Naive thymus-derived CD8-positive, alpha-beta T cell (primary cell): Measurements from ENCODE around the gene ZSCAN2. TPM values are rescaled to one million over a fixed set of nuclear protein-coding genes. Genes with fewer than 3 reads are reported as not detected.
"Not testable (repeated sequence)": the region's sequence is repeated elsewhere in the genome, so short reads cannot be mapped to it uniquely, and the experiment has no call there.

Experiments used
- ATAC-seq, 2 donors: fragments of 150-1000 bp; cut with Tn5 transposase in 1 of 2; sonication (Bioruptor Pico), chemical (Tn5 transposase) in 1 of 2; 1 replicate in 1 of 2; 2 replicates in 1 of 2; pipeline ENCODE4 v1.10.0; 2021; ENCODE audit warnings: mild to moderate bottlenecking in 2 of 2, moderate library complexity in 2 of 2
- POLR2A ChIA-PET: fragments of 350-600 bp; sonication (Branson Sonifier 250); formaldehyde crosslinking; loops from one replicate; lab custom pipeline; 2021; ENCODE audit warnings: antibody characterized with exemption; lab: Charles Lee
- DNase-seq, 10 donors: peaks; one replicate each; pipeline versions ENCODE4 v3.0.0 to v3.0.0-alpha.2; 2020 to 2022
- H3K27ac Mint-ChIP-seq, 10 donors: one replicate each; pipeline ENCODE4 v1.8.0; 2020 to 2022; ENCODE audit warnings: mild to moderate bottlenecking in 10 of 10, mixed read lengths in 10 of 10, moderate library complexity in 4 of 10, inconsistent platforms in 1 of 10
- H3K27me3 Mint-ChIP-seq, 5 donors: one replicate each; pipeline ENCODE4 v1.8.0; 2021 to 2022; ENCODE audit warnings: mixed read lengths in 5 of 5
- H3K36me3 Mint-ChIP-seq, 3 donors: one replicate each; pipeline ENCODE4 v1.8.0; 2020 to 2022; ENCODE audit warnings: mixed read lengths in 3 of 3, mild to moderate bottlenecking in 2 of 3, inconsistent platforms in 1 of 3
- H3K4me1 Mint-ChIP-seq, 4 donors: one replicate each; pipeline ENCODE4 v1.8.0; 2021 to 2022; ENCODE audit warnings: mixed read lengths in 4 of 4
- H3K4me3 Mint-ChIP-seq, 10 donors: one replicate each; pipeline ENCODE4 v1.8.0; 2020 to 2022; ENCODE audit warnings: mild to moderate bottlenecking in 10 of 10, mixed read lengths in 10 of 10, moderate library complexity in 6 of 10, inconsistent platforms in 1 of 10
- H3K9me3 Mint-ChIP-seq, 9 donors: one replicate each; pipeline ENCODE4 v1.8.0; 2020 to 2022; ENCODE audit warnings: mixed read lengths in 9 of 9, mild to moderate bottlenecking in 3 of 9, inconsistent platforms in 1 of 9, moderate library complexity in 1 of 9
- polyA plus RNA-seq, 3 donors: library from polyadenylated mRNA; unstranded; fragments of 300-500 nt; fragmentation: Illumina TruSeq; gene quantifications; one replicate each; pipeline ENCODE4 v1.2.3, GENCODE V29; 2021
- total RNA-seq, 8 experiments: library from RNA in 2 of 8; stranded (reverse) in 2 of 8; gene quantifications; one replicate each; pipeline ENCODE4 v1.2.3 and lab custom pipeline; 2021 to 2026

Gene ZSCAN2
- total and polyA plus RNA-seq, 5 experiments from 2014 or later = 5.1 to 13.6 (median 10.1) TPM

DNA sequence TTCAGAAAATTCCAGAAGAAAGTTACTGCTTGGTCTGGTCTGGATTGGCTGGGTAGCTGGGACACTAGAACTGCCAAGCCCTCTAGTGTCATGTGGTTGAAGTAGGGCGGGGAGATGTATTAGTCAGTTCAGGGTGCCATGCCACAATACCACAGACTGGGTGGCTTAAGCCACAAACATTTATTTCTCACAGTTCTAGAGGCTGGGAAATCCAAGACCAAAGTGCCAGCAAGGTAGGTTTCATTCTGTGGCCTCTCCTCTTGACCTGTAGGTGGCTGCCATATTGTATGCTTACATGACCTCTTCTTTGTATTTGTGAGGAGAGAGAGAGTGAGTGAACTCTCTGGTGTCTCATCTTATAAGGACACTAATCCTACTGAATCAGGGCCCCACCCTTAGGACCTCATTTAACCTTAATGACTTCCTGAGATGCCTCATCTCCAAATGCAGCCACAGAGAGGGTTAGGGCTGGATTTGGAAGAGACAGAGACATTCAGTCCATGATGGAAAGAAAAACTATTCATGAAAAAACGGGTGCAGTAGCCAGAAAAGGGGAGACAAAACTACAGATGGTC, 18.1 kb upstream of the ZSCAN2 start:
- H3K27me3 Mint-ChIP-seq = peaks cover 0 to 10% (median 2%) of the 10 kb centered on the region in 5 donors
- DNase-seq = no peak

DNA sequence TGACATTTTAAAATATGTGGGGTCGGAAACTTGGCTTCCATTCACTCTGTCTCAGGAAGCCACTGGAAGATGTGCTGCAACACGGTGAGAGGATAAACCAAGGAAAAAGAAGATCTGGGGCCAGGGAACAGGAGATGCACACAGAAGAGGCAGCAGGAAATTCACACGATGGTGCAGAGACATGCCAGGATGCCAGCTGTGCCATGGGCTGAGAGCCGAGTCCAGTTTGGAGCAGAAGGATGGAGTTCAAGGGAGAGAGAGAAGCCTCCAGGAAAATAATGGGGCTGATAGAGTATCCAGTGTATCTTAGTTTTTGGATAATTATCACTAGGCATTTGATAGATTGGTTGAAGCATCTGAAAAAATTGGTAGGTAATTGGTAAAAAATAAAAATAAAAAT, 16.9 kb upstream of the ZSCAN2 start:
- DNase-seq, H3K9me3 Mint-ChIP-seq, H3K27me3 Mint-ChIP-seq, POLR2A ChIA-PET, H3K36me3 Mint-ChIP-seq, H3K4me1 Mint-ChIP-seq, ATAC-seq, H3K27ac Mint-ChIP-seq, H3K4me3 Mint-ChIP-seq: not testable (repeated sequence)

More for the DNA sequence above, 18.1 kb upstream of the ZSCAN2 start:
- Mint-ChIP-seq H3K9me3 (no peaks in the 10 kb centered on the region), H3K4me3 (no peak overlapping the region), H3K36me3 (peaks cover 0 to 4% (median 0%) of the 10 kb centered on the region in 3 donors), H3K27ac (peak overlapping the region in 2 of 10 donors; percentile 37 to 68), H3K4me1 (peaks cover 0 to 3% (median 0%) of the 10 kb centered on the region in 4 donors)
- no peak for ATAC-seq
- POLR2A ChIA-PET = no interaction called here

DNA sequence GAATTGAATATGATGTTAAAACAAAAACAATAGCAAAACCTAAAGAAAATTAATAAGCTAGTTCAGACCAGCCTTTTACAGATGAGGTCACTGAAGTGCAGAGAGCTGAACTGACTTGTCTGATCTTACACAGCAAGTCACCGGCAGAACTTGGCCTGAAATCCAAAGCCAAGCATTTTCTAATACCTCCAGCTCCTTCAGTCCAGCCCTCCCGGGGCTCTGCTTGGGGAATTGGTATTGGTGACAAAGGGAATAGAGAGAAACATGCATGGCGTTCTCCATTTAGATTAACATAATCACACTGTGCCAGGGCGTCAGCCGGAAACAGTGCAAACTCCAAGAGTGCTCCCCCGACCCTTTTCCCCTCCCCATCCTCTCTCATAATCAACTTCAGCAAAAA, 14.1 kb upstream of the ZSCAN2 start:
- DNase-seq (no peak), ATAC-seq (no peak)
- peaks cover 0 to 4% (median 0%) of the 10 kb centered on the region in 3 donors for H3K36me3 Mint-ChIP-seq
- H3K9me3 Mint-ChIP-seq = no peaks in the 10 kb centered on the region
- H3K27me3 Mint-ChIP-seq = peaks cover 0 to 10% (median 2%) of the 10 kb centered on the region in 5 donors
- POLR2A ChIA-PET = interaction anchor here (1.6 kb wide), 1 partner anchor 161 kb away, joined by 4 read pairs; the partner anchor contains the start of gene ZNF592
- peaks cover 2 to 8% (median 5%) of the 10 kb centered on the region in 4 donors for H3K4me1 Mint-ChIP-seq
- no peak overlapping the region for H3K27ac Mint-ChIP-seq
- H3K4me3 Mint-ChIP-seq = no peak overlapping the region

DNA sequence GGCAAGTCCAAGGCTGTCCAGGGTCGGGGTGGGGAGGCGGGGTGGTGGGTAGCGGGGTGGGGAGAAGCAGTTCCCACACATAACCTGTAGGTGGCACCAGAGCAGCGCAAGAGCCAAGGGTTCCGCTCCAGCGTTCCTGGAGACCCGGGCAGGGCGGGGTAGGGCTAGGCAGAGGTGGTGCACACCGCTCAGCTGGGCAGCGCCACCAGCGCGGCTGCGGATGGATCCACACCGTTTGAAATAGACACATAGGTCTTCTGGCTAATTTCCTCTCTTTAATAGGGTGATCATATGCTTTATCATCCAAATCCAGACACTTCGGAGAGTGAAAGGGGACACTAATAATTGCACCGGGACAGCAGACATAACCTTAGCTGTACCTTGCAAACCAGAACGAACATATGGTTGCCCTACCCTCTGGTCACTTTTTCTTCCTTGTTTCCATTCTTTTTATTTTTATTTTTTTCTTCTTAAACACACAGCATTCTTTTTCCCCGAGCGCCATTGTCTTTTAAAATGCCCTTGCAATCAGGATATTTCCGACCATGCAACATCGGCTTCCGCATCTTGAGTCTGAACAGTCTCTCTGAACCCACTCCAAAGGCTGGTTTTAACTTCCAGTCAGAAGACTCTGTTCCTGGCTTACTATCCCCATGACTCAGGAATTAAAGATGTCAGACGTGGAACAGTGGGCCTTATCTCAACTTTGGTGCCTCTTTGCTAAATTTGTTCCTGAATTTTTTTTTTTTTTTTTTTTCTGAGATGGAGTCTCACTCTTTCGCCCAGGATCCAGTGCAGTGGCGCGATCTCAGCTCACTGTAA, 12.5 kb upstream of the ZSCAN2 start:
- DNase-seq (peak; percentile 69 to 90 (median 82)), ATAC-seq (peak; percentile 100)
- Mint-ChIP-seq H3K4me3 (peak overlapping the region; percentile 31 to 74 (median 55)), H3K4me1 (peaks cover 2 to 7% (median 5%) of the 10 kb centered on the region in 4 donors), H3K27ac (peak overlapping the region in 1 of 10 donors; percentile 24), H3K27me3 (peaks cover 0 to 7% (median 2%) of the 10 kb centered on the region in 5 donors), H3K9me3 (no peaks in the 10 kb centered on the region), H3K36me3 (no peaks in the 10 kb centered on the region)
- POLR2A ChIA-PET = interaction anchor here (0.7 to 1.9 kb wide), 5 partner anchors 12 to 160 kb away, joined by 3 to 11 read pairs (median 4); partner anchors contain the start of genes ZNF592 and ZSCAN2

DNA sequence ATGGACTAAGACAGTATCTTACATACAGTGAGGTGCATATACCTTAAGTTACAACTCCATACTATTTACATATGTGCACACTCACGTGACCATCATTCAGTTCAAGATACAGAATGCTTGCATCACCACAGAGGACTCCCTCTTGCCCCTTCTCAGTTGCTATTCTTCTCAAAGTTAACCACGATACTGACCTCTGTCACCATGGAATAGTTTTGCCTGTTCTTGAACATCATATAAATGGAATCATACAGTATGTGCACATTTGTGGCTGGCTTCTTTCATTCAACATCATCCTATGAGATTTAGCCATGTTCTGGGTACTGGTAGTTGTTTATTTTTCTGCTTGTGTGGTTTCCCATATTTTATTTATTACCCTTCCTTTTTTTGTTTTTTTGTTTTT, 10.4 kb upstream of the ZSCAN2 start:
- Mint-ChIP-seq H3K36me3 (no peaks in the 10 kb centered on the region), H3K27me3 (peaks cover 0 to 2% (median 0%) of the 10 kb centered on the region in 5 donors), H3K9me3 (no peaks in the 10 kb centered on the region), H3K4me1 (peaks cover 12 to 24% (median 19%) of the 10 kb centered on the region in 4 donors), H3K4me3 (no peak overlapping the region), H3K27ac (no peak overlapping the region)
- DNase-seq = no peak
- no peak for ATAC-seq
- POLR2A ChIA-PET = interaction anchor here (0.5 kb wide), 1 partner anchor 312 kb away, joined by 4 read pairs; no protein-coding TSS in a partner anchor

DNA sequence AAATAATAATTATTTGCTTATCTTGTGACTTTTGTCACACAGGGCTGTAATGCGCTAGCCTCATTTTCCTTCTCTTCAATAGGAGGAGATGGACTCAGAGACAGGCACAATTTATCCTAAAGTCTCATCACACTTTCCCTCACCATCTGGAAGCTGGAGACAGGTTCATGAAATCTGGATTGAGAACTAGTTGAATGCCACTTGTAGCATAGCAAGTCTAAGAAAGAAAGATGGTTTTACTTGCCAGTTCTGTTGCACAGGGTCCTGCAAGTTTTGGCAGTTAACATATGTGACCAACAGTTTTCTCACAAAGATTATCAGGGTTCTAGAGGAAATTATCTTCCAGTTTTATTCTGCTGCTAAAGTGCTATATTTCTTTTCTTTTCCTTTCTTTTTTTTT, 9.0 kb upstream of the ZSCAN2 start:
- ATAC-seq (no peak), DNase-seq (no peak)
- no peak overlapping the region for H3K27ac Mint-ChIP-seq
- POLR2A ChIA-PET = interaction anchor here (0.6 kb wide), 1 partner anchor 51 kb away, joined by 3 read pairs; no protein-coding TSS in a partner anchor
- no peak overlapping the region for H3K4me3 Mint-ChIP-seq
- H3K36me3 Mint-ChIP-seq = no peaks in the 10 kb centered on the region
- no peaks in the 10 kb centered on the region for H3K9me3 Mint-ChIP-seq
- peaks cover 0 to 2% (median 0%) of the 10 kb centered on the region in 5 donors for H3K27me3 Mint-ChIP-seq
- H3K4me1 Mint-ChIP-seq = peaks cover 12 to 27% (median 20%) of the 10 kb centered on the region in 4 donors

DNA sequence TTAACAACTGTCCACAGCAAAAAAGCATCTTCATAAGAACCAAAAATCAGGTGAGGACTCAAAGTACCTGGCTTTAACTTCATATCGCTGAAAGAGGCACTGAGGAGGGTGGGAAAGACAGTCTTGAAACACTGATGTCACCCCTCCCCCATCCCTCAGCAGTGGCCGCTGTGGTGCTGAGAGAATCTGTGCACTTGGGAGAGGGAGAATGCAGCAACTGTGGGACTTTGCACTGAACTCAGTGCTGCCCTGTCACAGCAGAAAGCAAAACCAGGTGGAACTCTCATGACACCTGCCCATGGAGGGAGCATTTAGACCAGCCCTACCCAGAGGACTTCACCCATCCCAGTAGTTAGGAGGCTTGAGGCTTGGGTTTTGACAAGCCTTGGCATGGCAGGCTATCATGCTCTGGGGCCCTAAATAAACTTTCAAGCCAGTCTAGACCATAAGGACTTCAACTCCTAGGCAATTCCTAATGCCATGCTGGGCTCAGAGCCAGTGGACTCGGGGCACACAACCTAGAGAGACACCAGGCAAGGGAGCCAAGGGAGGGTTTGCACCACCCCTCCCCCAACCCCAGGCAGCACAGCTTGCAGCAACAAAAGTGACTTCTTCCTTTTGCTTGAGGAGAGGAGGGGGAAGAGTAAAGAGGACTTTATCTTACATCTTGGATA, 6.1 kb upstream of the ZSCAN2 start:
- peaks cover 20 to 50% (median 44%) of the 10 kb centered on the region in 4 donors for H3K4me1 Mint-ChIP-seq
- no peak overlapping the region for H3K4me3 Mint-ChIP-seq
- no peak for ATAC-seq
- no peaks in the 10 kb centered on the region for H3K27me3 Mint-ChIP-seq
- H3K9me3 Mint-ChIP-seq = no peaks in the 10 kb centered on the region
- H3K27ac Mint-ChIP-seq = peak overlapping the region in 3 of 10 donors; percentile 10 to 67 (median 33)
- no peaks in the 10 kb centered on the region for H3K36me3 Mint-ChIP-seq
- POLR2A ChIA-PET = interaction anchor here (1.6 kb wide), 1 partner anchor 39 kb away, joined by 3 read pairs; no protein-coding TSS in a partner anchor
- no peak for DNase-seq

DNA sequence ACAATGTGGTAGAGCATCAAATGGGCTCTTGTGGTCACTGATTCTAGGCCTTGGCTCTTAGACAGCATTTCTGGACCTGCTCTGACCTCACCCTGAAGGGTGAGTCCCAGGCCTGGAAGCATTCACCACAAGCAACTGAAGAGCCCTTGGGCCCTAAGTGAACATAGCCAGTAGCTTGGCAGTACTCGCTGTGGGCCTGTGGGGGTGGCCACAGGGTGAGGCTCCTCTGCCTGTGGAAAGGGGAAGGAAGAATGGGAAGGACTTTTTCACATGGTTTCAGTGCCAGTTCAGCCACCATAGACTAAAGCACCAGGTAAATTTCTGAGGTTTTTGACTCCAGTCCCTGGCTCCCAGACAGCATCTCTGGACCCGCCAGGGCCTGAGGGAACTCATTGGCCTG, 5.1 kb upstream of the ZSCAN2 start:
- POLR2A ChIA-PET = no interaction called here
- Mint-ChIP-seq H3K27ac (peak overlapping the region in 1 of 10 donors; percentile 50), H3K4me1 (peaks cover 22 to 59% (median 50%) of the 10 kb centered on the region in 4 donors), H3K9me3 (no peaks in the 10 kb centered on the region), H3K36me3 (no peaks in the 10 kb centered on the region), H3K4me3 (no peak overlapping the region), H3K27me3 (no peaks in the 10 kb centered on the region)
- no peak for DNase-seq
- ATAC-seq = no peak

DNA sequence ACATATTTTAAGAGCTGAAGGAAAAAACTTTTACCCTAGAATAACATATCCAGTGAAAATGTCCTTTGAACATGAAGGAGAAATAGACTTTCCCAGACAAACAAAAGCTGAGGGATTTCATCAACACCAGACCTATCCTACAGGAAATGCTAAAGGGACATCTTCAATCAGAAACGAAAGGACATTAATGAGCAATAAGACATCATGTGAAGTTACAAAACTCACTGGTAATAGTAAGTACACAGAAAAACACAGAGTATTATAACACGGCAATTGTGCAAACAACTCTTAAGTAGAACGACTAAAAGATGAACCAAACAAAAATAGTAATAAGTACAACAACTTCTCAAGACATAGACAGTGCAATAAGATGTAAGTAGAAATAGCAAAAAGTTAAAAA, 3.5 kb upstream of the ZSCAN2 start:
- Mint-ChIP-seq H3K4me1 (peaks cover 23 to 63% (median 58%) of the 10 kb centered on the region in 4 donors), H3K36me3 (no peaks in the 10 kb centered on the region), H3K27me3 (no peaks in the 10 kb centered on the region), H3K27ac (peak overlapping the region in 9 of 10 donors; percentile 17 to 96 (median 70)), H3K4me3 (peak overlapping the region in 3 of 10 donors; percentile 24 to 98 (median 35)), H3K9me3 (no peaks in the 10 kb centered on the region)
- POLR2A ChIA-PET = interaction anchor here (1.0 to 3.1 kb wide), 4 partner anchors 39 to 61 kb away, joined by 3 to 13 read pairs (median 8); partner anchors contain the start of gene WDR73
- DNase-seq (no peak), ATAC-seq (no peak)

DNA sequence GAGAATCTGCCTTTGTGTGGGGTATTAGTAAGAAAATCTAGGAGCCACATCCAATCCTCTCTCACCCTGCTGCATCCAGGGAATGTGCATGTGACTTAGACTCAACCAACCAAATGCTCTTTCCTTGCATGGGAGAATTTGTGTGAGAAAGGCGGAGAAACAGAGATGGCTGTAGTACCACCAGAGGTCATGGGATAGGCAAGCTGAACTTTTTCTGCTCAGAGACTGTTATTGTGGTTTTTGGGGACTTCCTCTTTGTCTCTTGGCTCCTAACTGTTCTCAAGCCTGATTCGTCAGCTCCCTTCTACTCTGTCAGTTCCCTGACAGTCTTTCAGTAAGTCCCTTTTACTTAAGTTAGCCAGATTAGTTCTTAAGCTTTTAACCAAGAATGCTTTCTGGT, 2.6 kb upstream of the ZSCAN2 start:
- H3K4me3 Mint-ChIP-seq = peak overlapping the region; percentile 30 to 98 (median 66)
- peak overlapping the region in 9 of 10 donors; percentile 83 to 96 (median 92) for H3K27ac Mint-ChIP-seq
- H3K27me3 Mint-ChIP-seq = no peaks in the 10 kb centered on the region
- peak in 9 of 10 donors; percentile 25 to 76 (median 48) for DNase-seq
- no peaks in the 10 kb centered on the region for H3K36me3 Mint-ChIP-seq
- POLR2A ChIA-PET = interaction anchor here (0.5 to 4.4 kb wide), 8 partner anchors 10 to 147 kb away, joined by 3 to 136 read pairs (median 6); partner anchors contain the start of gene WDR73
- ATAC-seq = peak; percentile 61 to 66
- no peaks in the 10 kb centered on the region for H3K9me3 Mint-ChIP-seq
- peaks cover 25 to 68% (median 63%) of the 10 kb centered on the region in 4 donors for H3K4me1 Mint-ChIP-seq

DNA sequence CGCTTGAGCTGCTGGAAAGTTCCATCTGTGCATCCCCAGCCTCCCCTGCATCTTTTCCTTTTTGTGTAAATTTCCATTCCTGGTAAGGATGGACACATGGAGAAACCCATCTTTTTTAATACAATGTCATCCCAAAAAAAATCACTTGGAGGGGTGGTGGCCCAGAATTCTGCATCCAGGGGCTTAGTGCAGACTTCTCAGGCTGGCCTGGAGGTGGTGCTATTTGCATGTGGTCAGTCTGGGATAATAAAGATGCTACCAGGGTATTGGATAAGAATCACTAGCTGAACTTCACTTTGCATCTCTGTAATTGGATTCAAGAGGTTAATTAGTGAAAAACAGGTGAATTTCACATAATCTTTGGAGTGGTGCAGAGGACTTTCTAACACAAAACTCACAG, 1.8 kb upstream of the ZSCAN2 start:
- Mint-ChIP-seq H3K4me3 (peak overlapping the region; percentile 30 to 98 (median 66)), H3K4me1 (peaks cover 26 to 69% (median 66%) of the 10 kb centered on the region in 4 donors), H3K27me3 (no peaks in the 10 kb centered on the region), H3K9me3 (no peaks in the 10 kb centered on the region), H3K27ac (peak overlapping the region; percentile 22 to 96 (median 92)), H3K36me3 (peaks cover 0 to 5% (median 0%) of the 10 kb centered on the region in 3 donors)
- DNase-seq (peak in 1 of 10 donors; percentile 3), ATAC-seq (no peak)
- POLR2A ChIA-PET = interaction anchor here (0.5 to 4.4 kb wide), 9 partner anchors 11 to 146 kb away, joined by 3 to 136 read pairs (median 5); partner anchors contain the start of genes SEC11A and WDR73

DNA sequence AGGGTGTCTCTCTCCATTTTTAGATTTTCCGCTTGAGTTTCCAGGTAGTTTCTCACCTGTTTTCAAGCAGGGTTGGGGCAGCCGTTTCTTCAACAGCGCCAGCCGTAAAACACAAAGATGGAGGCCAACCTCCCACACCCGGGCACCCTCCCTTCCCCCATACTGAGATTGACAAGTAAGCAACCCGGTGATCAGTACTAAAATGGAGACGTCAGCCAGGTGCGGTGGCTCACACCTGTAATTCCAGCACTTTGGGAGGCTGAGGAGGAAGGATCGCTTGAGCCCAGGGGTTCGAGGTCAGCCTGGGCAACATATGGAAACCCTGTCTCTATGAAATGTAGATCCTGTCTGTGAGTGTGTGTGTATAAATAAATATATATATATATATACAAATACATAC, 903 bp upstream of the ZSCAN2 start:
- H3K36me3 Mint-ChIP-seq = peaks cover 0 to 14% (median 0%) of the 10 kb centered on the region in 3 donors
- POLR2A ChIA-PET = interaction anchor here (0.8 to 4.4 kb wide), 9 partner anchors 11 to 148 kb away, joined by 3 to 136 read pairs (median 5); partner anchors contain the start of genes NMB and WDR73
- no peaks in the 10 kb centered on the region for H3K9me3 Mint-ChIP-seq
- peak overlapping the region; percentile 51 to 99 (median 96) for H3K4me3 Mint-ChIP-seq
- DNase-seq = no peak
- no peaks in the 10 kb centered on the region for H3K27me3 Mint-ChIP-seq
- ATAC-seq = no peak
- peaks cover 24 to 69% (median 64%) of the 10 kb centered on the region in 4 donors for H3K4me1 Mint-ChIP-seq
- peak overlapping the region in 9 of 10 donors; percentile 32 to 95 (median 81) for H3K27ac Mint-ChIP-seq
